Keratinocyte (primary cell): ENCODE results near the gene CHGA. TPM values are rescaled to one million over a fixed set of nuclear protein-coding genes. Genes with fewer than 3 reads are reported as not detected.

Experiments used
- DNase-seq: peaks from one replicate; pipeline ENCODE4 v3.0.0-alpha.2; 2011; ENCODE audit warnings: low read depth, missing footprints, low spot score
- FAIRE-seq: peaks from 2 replicates; lab custom pipeline; 2011; peaks lifted over from hg19 to GRCh38; lab: Jason Lieb, UNC
- H2AFZ ChIP-seq: 2 replicates; pipeline ENCODE4 v1.6.0; 2012; ENCODE audit warnings: low read length, control low read depth, inconsistent platforms; ENCODE audit not compliant: control insufficient read depth
- H3K27ac ChIP-seq: 2 replicates; pipeline ENCODE4 v1.5.1; 2011; ENCODE audit warnings: low read length; ENCODE audit not compliant: control insufficient read depth, insufficient read depth
- H3K27me3 ChIP-seq: 3 replicates; pipeline ENCODE4 v1.6.0; 2011; ENCODE audit warnings: low read length; ENCODE audit not compliant: control insufficient read depth, insufficient read depth; ENCODE audit errors: extremely low read depth
- H3K36me3 ChIP-seq, 2 experiments: 2 replicates in 1 of 2; 3 replicates in 1 of 2; pipeline ENCODE4 v1.5.1; 2011; ENCODE audit warnings: low read length in 2 of 2, mild to moderate bottlenecking in 1 of 2; ENCODE audit not compliant: control insufficient read depth in 2 of 2, insufficient read depth in 2 of 2; ENCODE audit errors: extremely low read depth in 1 of 2
- H3K4me1 ChIP-seq: 3 replicates; pipeline ENCODE4 v1.5.1; 2011; ENCODE audit warnings: low read length; ENCODE audit not compliant: control insufficient read depth, insufficient read depth; ENCODE audit errors: extremely low read depth
- H3K4me2 ChIP-seq: 3 replicates; pipeline ENCODE4 v1.6.0; 2011; ENCODE audit warnings: low read depth, low read length; ENCODE audit not compliant: control insufficient read depth, insufficient read depth; ENCODE audit errors: extremely low read depth
- H3K4me3 ChIP-seq, 3 experiments: fragments of 200-600 bp in 1 of 3; sonication (generic) in 1 of 3; 2 replicates in 2 of 3; 3 replicates in 1 of 3; pipeline ENCODE4 v1.5.1; 2011 to 2016; ENCODE audit warnings: low read length in 3 of 3, mild to moderate bottlenecking in 3 of 3, control low read depth in 2 of 3, inconsistent platforms in 1 of 3, low read depth in 1 of 3, mixed read lengths in 1 of 3, mixed run types in 1 of 3, moderate library complexity in 1 of 3; ENCODE audit not compliant: control insufficient read depth in 2 of 3, insufficient read depth in 2 of 3; ENCODE audit errors: extremely low read depth in 1 of 3
- H3K79me2 ChIP-seq: 2 replicates; pipeline ENCODE4 v1.6.0; 2012; ENCODE audit warnings: low read length; ENCODE audit not compliant: control insufficient read depth, insufficient read depth
- H3K9ac ChIP-seq: 3 replicates; pipeline ENCODE4 v1.6.0; 2011; ENCODE audit warnings: low read length; ENCODE audit not compliant: control insufficient read depth, insufficient read depth; ENCODE audit errors: extremely low read depth
- H3K9me1 ChIP-seq: 3 replicates; pipeline ENCODE4 v1.6.0; 2011; ENCODE audit warnings: low read length; ENCODE audit not compliant: control insufficient read depth, insufficient read depth; ENCODE audit errors: extremely low read depth
- H3K9me3 ChIP-seq: 2 replicates; pipeline ENCODE4 v1.5.1; 2012; ENCODE audit warnings: low read depth, low read length; ENCODE audit not compliant: control insufficient read depth
- H4K20me1 ChIP-seq: 3 replicates; pipeline ENCODE4 v1.6.0; 2011; ENCODE audit warnings: low read length; ENCODE audit not compliant: control insufficient read depth, insufficient read depth; ENCODE audit errors: extremely low read depth
- CTCF ChIP-seq, 3 experiments: IDR thresholded peaks in 1 of 3; conservative IDR thresholded peaks in 1 of 3; optimal IDR thresholded peaks in 1 of 3; 2 replicates in 2 of 3; 3 replicates in 1 of 3; pipeline versions ENCODE3 to v1.5.1; 2011; ENCODE audit warnings: low read length in 3 of 3, mild to moderate bottlenecking in 3 of 3, moderate library complexity in 2 of 3, control low read depth in 1 of 3, inconsistent platforms in 1 of 3; ENCODE audit not compliant: insufficient read depth in 2 of 3; ENCODE audit errors: extremely low read depth in 1 of 3
- EZH2 ChIP-seq: IDR thresholded peaks from one replicate; pipeline ENCODE4 v1.6.1; 2012; ENCODE audit warnings: inconsistent platforms, mild to moderate bottlenecking, low read length, moderate library complexity
- dilution Hi-C: fragments of 300-500 bp; cut with MboI; formaldehyde crosslinking; loops from one replicate; pipeline ENCODE4 v1.7.0; 2020; ENCODE audit warnings: low sequenced_read_pairs; ENCODE audit not compliant: extremely low pct_ligation_motif_present
- polyA plus RNA-seq, 5 experiments: library from polyadenylated mRNA; depleted of rRNA in 3 of 5; stranded (reverse) in 3 of 5; stranded (forward) in 1 of 5; unstranded in 1 of 5; fragments of >200 nt; gene quantifications; 1 replicate in 1 of 5; 2 replicates in 3 of 5; 3 replicates in 1 of 5; pipeline versions ENCODE4 v1.2.1 to v1.2.3, GENCODE V29; 2011 to 2012; ENCODE audit warnings: missing spikeins in 2 of 5, low read depth in 1 of 5, low replicate concordance in 1 of 5

Gene CHGA
- polyA plus RNA-seq, 1 donor (not counting 4 experiments of a cell fraction or from before 2014, with no cell fraction given): 0.04 TPM

- H3K79me2 ChIP-seq: no peaks in the 10 kb centered on the region
- DNase-seq: no peak
- H4K20me1 ChIP-seq: no peaks in the 10 kb centered on the region
- H3K36me3 ChIP-seq: peaks cover 24 to 34% of the 10 kb centered on the region in 2 experiments
- no peak overlapping the region for H3K27ac ChIP-seq
- no peak overlapping the region for H2AFZ ChIP-seq
- H3K27me3 ChIP-seq: no peaks in the 10 kb centered on the region
- no peaks in the 10 kb centered on the region for H3K9me3 ChIP-seq
- no peaks in the 10 kb centered on the region for H3K9me1 ChIP-seq
- H3K4me1 ChIP-seq: peaks cover 4% of the 10 kb centered on the region
- no peak overlapping the region for H3K4me2 ChIP-seq
- dilution Hi-C loops: no loop called here
- H3K9ac ChIP-seq: no peak overlapping the region
- no peak for FAIRE-seq
- TF ChIP-seq CTCF (optimal IDR thresholded peaks at IDR 0.05 in 1 of 3, IDR thresholded peaks at IDR 0.05 in 1 of 3, conservative IDR thresholded peaks at IDR 0.05 in 1 of 3; ENCODE audit: extremely low read depth in 1 of 3, insufficient read depth in 2 of 3, low read length in 3 of 3) (no peak), EZH2 (no peak)
- H3K4me3 ChIP-seq: no peak overlapping the region
Observed at GRCh38 chr14:92945544-92945943, 22.6 kb downstream of the CHGA start.

GRCh38 chr14:92945959-92946846 is 23.3 kb downstream of the CHGA start:
- dilution Hi-C loops: no loop called here
- Histone ChIP-seq H3K79me2 (no peaks in the 10 kb centered on the region), H3K4me1 (peaks cover 4% of the 10 kb centered on the region), H4K20me1 (no peaks in the 10 kb centered on the region), H3K27me3 (no peaks in the 10 kb centered on the region), H3K9ac (no peak overlapping the region), H3K36me3 (peaks cover 23 to 34% of the 10 kb centered on the region in 2 experiments), H3K27ac (no peak overlapping the region), H3K4me2 (no peak overlapping the region), H3K9me1 (no peaks in the 10 kb centered on the region), H3K9me3 (no peaks in the 10 kb centered on the region), H2AFZ (no peak overlapping the region), H3K4me3 (no peak overlapping the region)
- no peak for TF ChIP-seq CTCF (optimal IDR thresholded peaks at IDR 0.05 in 1 of 3, IDR thresholded peaks at IDR 0.05 in 1 of 3, conservative IDR thresholded peaks at IDR 0.05 in 1 of 3; ENCODE audit: extremely low read depth in 1 of 3, insufficient read depth in 2 of 3, low read length in 3 of 3)
- FAIRE-seq (no peak), DNase-seq (no peak)
